ENCODE data around the gene TIGD3.

Gene TIGD3

DNA sequence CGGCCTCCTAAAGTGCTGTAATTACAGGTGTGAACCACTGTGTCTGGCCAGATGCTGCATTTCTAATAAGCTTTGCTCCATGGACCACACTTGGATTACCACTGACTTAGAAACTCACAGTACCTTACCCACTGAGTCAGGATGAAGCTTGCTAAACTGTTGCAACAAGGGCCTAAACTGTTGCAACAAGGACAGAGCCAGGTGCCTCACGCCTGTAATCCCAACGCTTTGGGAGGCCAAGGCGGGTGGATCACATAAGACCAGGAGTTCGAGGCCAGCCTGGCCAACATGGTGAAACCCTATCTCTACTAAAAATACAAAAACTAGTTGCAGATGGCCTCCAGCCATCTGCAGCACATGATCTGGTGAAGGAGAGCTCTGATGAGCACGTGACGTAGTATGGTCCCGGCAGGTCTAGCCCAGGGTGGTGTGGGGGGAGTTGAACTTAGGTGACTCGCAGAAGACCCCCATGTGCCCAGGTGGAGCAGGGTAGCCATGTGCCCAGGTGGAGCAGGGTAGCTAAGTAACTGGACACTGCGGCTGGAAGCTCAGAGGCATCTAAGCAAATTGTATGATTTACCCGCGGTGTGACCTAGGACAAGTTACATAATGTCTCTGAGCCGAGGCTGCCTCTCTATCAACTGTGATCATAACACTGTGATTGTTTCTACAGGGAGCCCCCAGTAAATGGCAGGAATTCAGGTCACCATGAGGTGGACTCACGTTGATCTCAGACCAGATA lies 19.5 kb downstream of the TIGD3 start:
- no peak for DNase-seq (ENCODE audit: low spot score)

DNA sequence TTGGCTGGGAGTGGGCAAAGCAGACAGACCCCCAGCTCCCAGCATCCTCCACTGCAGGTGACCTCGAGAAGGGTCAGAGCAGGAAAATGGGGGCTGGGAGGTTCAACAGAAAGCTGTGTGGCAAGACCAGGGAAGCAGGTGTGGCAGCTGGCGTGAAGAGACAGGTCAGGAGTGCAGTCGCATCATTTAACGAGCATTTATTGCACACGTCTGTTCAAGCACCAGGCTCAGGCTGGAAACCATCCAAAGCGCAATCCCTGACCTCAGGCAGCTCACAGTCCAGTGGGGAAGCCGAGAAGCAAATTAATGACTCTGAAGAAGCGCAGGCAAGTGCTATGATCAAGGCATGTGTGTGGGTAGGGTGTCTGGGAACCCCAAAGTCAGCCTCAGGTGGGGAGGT lies 20.5 kb downstream of the TIGD3 start:
- no peak for DNase-seq (ENCODE audit: low spot score)

DNA sequence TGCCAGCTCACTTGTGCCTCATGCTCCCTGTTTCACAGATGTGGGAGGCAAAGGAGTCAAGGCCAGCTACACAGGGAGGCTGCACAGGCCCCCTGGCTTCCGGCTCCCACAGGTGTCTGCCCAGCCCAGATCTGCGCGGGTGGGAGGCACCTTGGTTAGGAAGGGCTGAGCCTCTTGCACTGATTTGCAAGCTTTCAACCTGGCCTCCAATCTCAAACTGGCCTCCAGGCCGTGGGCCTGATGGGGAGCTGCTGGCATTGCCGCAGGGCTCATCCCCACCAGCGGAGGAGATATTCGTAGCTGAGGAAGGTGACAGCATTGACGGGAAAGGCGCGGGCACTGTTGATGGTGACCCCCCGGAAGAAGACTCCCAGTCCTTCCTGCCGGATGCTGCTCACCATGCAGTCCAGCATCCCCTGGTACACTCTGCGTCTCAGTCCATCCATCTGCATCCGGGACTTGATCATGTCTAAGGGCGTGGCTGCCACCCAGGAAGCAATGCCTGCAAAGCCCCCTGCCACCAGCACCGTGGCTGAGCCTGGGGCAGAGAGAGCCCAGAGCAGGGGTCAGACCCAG lies 21.7 kb downstream of the TIGD3 start:
- no peak for DNase-seq (ENCODE audit: low spot score)

DNA sequence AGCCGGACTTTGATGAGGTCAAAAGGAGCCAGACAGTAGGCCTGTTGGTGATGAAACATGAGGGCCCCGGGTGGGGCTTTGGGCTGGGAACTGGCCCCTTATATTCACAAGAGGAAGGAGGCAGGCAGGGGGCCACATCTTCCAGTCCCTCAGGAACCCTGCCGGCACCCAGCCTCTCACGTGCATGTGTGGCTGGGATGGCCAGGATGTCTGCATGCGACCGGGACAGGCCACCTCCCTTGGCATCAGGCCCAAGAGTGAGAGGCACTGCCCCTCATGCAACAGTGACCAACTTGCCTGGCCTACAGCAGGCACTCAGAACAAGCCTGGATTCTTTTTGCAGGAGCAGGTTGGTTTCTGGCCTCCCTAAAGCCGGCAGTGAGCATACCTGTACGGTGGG lies 22.5 kb downstream of the TIGD3 start:
- no peak for DNase-seq (ENCODE audit: low spot score)

DNA sequence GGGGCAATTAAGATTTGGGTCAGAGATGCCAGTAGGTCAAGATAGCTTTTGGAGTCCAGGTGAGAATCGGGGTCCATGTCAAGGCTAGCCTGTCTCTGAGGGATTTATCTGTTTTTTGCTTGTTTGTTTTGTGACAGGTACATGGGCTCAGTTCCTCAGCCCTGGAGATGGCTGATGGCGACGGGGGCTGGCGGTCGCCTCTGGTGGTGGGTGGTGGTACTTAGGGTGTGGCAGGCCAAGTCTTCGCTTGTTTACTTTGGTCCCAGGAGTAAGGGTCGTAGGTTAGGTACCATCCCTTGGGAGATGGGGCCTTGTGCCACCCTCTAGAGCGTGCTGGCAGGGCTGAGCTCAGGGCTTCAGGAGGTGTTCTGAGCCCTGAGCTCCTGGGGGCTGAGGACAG lies 23.2 kb downstream of the TIGD3 start:
- DNase-seq (ENCODE audit: low spot score): no peak

DNA sequence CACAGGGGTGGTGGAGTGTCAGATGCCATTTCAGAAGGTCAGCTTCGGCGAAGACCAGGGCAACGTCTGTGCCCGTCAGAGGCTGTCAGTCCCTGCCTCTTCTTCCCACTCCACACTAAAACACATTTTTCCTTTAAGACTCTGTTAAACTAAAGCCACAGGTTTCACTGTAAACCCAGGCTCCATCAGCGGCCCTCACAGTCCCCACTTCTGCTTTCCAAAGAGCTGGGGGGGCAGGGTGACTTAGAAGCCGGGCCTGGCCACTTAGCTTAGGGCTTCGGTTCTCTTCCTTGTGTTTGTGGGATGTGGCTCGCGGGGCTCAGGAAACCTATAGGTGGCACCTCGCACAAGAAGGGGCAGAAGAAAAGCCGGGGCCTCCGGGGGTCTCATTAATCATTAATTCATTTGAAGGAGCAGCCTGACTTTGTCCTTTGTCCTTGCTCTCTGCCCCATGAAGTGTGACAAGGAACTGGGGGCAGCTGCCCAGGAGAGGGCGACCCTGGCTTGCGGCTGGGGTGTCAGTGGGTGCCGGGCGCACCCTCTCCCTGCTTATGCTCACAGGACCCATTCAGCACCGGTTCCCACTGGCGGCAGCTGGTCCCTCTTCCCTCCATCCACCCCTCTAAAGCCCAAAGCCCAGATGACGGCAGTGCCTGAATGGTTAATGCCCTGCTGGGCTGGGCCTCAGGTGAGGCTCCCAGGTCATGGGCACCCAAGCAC lies 23.8 kb downstream of the TIGD3 start:
- no peak for DNase-seq (ENCODE audit: low spot score)

DNA sequence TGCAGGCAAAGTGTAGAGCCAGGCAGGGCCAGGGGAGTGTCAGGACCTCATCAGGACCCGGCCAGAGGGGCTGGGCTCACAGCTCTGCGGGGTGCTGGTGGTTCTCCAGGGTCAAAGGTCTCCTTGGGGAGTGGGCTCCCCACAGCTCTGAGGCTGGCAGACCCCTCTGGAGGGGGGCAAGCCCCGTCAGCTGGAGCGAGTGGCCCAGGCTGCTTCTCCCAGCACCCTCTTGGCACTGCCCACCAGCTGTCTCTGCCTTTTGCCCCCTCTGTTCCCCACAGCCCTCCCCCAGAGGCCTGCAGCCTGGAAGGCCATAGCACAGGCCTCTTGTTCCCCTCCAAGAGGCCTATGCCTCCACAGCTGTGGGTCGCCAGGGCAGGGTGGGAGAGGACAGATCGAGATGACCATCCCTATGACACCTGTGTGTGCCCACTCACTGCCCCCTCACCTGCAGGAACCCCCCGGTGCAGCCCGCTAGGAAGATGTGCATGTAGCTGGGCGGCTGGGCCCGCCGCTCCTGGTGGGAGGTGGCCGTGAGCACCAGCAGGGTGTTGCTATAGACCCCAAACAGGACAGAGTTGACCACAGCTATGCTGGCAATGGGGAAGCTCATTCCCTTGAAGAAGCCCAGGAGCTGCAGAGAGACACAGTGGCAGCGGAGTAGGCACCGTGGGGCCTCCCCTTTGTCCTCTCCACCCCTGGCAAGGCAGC lies 24.5 kb downstream of the TIGD3 start:
- DNase-seq (ENCODE audit: low spot score): no peak

DNA sequence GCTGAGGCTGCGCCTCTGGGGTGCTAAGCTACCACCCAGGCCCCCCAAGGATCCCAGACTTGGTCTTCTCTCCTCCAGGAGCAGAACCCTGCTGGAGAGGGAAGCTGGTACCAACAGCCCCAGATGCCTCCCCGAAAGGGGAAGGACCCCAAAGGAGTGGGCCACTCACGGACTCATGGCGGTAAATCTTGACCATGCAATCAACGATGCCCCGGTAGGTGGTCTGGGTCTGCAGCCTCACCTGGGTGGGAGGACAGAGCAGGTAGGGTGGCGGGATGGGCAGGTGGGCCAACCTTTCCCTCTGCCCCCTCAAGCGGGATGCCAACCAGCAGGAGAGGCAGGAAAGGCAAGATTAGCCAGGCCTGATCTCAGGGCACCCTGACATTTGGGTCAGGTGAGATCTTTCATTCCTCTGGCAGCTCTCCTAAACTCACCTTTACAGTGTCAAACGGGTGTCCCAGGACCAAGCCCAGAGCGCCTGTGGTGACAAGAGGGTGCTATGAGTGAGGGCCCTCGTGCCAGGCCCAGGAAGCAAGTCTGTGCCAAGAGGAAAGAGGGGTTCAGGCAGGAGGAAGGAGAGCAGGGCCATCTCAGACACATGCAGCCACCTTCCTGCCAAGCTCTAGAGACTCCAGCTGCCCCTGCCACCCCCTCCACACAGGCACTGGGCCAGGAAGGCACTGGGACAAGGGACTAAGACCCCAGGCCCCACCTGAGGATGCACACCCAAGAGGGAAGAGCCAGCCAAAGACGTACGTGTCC lies 25.3 kb downstream of the TIGD3 start:
- DNase-seq (ENCODE audit: low spot score): no peak

DNA sequence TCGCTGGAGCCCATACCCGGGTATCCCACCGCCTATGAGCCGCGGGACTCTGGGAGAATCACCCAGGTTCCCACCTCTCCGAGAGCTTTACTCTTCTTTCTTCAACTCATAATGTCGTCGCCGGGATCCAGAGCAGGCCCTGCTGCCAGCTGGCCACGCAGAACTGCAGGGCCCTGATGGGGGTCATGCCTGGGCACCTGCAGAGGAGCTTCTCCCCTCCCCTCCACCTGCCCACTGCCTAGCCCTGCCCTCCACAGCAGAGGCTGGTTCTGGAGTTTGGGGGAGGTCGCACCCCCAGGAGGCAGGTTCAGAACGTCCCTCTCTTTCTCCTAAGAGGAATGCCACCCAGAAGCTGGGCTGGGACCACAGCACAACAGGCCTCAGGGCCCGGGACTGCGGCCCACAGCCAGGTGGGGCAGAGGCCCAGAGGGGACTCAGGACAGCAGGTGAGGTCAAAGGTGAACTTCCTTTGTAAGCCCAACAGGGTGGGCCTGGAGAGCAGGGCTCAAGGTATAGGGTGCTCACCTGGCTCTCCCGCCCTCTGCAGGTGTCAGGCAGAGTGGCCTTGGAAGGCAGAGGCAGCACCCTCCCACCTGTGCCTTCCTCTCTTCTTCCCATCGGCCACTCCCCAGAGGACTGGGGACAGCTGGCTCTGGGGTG lies 26.0 kb downstream of the TIGD3 start:
- no peak for DNase-seq (ENCODE audit: low spot score)

DNA sequence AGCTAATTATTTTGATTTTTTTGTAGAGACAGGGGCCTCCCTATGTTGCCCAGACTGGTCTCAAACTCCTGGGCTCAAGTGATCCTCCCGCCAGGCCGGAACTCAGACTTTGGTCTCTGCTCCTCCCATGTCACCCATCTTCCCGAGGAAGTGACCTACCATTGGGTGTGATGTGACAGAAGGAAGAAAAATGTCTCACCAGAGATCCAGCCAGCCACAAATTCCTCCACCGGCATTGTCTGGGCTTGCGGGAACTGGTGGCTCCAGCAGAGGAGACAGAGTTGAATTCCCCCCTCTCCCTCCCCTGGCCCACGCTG lies 27.1 kb downstream of the TIGD3 start:
- no peak for DNase-seq (ENCODE audit: low spot score)

DNA sequence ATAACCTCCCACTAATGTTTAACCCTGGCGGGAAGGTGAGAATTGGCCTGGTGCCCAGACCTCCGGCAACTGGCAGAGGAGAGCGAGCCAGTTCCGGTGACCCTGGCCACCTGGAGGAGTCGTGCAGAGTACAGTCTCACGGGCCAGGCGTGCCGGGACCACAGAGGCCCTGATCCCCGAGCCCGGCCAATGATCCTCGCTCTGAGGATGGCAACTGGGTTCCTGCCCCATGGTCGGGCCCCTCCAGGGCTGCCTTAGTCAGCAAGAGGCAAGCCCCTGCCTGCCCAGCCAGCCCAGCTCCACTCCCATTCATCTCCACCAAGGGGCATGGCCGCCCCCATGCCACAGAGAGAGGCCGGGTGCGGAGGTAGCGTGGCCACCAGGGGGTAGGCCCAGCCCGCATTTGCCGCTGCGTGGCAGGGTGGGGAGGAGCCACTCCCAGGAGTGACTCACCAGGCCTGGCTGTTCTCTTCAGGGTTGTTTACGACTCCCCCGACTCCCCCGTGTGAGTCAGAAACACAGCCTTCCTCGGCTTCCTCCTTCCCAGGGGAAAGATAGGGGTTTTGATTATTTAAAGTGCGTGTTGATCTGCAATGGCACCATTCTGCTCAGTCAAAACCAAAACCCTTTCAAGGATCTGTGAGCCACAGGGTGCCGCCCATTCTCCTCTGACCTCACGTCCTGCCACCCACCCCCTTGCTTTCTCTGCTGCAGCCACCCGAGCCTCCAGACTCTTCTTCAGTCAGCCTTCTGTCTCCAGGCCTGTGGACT lies 27.7 kb downstream of the TIGD3 start, which contains the start of gene SLC25A45:
SLC25A45 (minus strand) TSS at position 614 of the 771 bp plus-strand sequence. CDS start 695 bp downstream, outside the sequence.
- DNase-seq (ENCODE audit: low spot score): peak; percentile 88

DNA sequence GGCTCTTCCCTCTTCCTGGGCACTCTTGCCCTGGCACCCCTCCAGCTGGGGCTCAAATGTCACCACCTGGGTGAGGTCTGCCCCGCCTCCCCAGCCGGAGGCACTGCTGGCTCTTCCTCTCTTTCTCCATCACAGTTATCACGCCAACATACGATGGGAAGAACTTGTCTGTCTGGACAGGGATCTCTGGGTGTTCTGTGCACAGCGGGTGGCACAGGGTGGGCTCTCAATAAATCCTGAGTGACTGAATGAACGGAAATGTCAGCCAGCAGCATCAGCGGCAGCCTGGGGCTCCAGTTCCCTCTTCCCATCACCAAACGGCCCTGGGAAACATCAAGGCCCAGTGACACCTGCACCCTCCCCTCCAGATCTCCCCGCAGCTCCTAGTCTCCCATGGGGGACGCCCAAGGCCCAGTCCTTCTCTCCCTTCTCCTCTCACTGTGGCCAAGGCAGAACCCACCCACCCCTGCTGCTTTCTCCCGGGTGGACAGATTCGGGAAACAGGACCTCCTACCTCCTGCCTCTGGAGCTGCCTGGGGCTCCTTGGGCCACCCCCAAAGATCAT lies 28.3 kb downstream of the TIGD3 start:
- no peak for DNase-seq (ENCODE audit: low spot score)

DNA sequence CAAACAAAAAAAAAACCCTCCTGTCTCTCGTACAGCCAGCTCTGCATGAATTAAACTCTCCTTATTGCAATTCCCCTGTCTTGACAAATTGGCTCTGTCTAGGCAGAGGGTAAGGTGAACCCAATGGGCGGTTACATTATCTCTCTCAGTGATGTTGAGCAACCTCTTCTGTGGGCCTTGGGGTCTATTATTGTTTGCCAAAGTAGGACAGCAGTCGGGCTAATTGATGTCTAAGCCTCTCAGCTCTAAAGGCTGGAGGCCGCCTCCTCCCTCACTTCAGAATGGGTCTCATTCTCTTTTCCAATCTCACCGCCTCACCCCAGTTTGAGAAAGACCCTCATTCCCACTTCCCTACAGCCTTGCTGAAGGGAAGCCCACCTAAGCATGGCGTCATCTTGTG lies 29.2 kb downstream of the TIGD3 start:
- DNase-seq (ENCODE audit: low spot score): no peak

DNA sequence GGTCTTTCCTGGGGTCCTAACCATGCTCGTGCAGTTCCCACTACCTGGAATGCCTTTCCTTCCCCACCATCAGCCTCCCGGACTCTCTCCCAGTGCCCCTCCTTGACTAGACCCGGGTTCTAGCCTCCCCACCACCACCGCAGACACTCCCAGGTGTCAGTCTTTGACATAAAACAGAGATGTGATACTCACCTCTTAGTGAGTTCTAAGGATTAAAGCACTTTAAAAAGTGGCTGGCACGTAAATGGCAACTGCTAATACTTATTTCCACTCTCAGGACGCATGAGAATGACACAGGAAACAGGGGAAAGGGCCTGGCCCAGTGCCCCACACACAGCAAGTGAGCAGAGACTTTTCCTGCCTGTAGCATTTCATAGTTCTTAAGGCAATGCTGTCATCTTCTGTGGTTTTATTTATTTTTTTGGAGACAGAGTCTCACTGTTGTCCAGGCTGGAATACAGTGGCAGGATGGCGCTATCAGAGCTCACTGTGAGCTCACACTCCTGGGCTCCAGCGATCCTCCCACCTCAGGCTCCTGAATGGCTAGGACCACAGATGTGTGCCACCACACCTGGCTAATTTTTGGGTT lies 29.8 kb downstream of the TIGD3 start:
- DNase-seq (ENCODE audit: low spot score): no peak

DNA sequence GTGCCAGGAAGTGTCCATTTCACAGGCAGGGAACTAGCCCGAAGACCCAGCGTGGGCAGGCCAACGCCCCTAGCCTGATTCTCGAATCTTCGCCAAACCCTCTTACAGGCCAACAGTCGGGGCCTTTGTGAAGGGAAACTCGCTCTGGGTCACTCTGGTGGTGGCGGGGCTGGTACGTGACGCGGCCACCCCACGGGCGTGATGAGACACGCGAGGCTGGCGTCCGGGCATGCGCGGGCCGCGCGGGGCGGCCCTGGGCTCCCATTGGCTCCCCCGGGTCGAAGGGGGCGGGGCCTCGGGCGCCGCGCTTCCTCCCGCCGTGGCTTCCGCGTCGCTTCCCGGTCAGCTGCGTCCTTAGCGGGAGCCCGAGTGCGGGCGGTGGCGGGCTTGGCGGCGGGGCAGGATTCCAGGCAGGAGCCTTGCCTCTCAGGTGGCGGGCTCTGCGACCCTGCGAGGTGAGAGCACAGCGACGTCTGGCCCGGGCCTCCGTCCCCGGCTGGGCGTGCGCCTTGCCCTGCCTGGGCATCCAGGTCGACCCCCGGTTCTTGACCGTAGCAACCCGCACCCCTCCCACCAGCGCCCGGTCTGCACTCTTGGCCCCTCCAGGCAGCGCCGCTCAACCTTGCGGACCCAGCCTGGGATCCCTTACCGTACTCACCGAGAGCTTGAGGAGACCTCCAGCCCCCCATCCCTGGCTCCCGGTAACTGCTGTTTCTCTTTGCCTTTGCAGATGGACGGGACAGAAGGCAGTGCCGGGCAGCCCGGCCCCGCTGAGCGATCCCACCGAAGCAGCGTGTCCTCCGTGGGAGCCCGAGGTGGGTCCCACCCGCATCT lies 32.0 kb downstream of the TIGD3 start, which contains the start of gene FRMD8:
FRMD8 (plus strand) TSS at position 331 of the 834 bp plus-strand sequence; CDS start at position 731, 400 bp downstream.
- DNase-seq (ENCODE audit: low spot score): peak; percentile 86

DNA sequence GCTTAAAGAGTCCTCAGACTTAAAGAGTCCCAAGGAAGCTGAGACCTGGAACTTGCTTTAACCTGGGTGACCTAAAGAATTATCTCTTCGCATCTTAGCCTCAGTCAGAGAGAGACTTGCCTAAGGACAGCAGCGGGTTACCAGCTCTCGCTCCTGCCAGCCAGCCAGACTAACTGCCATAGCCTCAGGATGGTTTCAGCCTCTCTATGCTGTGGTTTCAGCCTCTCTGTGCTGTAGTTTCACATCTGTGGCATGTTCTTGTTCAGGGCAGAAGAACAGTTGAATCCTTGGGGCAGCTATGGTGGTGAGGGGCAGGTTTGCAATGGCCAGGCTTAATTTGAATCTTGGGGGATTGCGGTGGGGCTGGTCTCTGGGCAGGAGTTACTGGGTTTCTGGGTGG lies 34.2 kb downstream of the TIGD3 start:
- DNase-seq (ENCODE audit: low spot score): no peak

DNA sequence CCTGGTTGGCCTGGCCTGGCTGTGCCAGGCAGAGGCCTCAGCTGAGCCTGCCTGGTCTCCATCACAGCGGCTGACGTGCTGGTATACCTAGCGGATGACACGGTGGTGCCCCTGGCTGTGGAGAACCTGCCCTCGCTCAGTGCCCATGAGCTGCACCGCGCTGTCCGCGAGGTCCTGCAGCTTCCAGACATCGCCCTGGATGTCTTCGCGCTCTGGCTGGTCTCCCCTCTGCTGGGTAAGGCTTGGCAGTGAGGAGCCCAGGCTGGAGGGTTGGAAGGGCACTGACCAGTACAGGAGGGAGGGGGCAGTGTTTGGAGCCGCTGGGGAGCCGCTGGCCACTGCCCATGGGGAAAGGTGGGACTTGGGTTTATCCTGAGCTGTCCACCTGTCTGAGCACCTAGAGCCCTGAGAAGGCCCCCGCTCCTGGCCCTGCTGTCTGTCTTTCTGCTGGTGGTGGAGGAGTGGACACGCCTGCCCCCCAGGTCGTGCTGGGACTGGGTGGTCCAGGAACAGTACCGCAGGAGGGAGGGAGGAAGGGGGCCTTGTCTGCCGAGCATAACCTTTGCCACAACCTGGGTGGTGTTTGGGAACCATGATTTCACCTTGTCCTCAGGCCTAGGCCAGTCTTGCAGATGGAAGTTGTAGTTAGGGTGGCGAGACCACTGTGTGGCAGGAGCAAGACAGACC lies 34.9 kb downstream of the TIGD3 start:
- DNase-seq (ENCODE audit: low spot score): no peak

Data from globus pallidus (tissue), 1 donor.